NCI-H2171 treated with DMSO at 0.1 percent for 48 hours (cell line): ENCODE measurements around the gene DCLRE1C.
"Not testable (repeated sequence)": the region's sequence is repeated elsewhere in the genome, so short reads cannot be mapped to it uniquely, and the experiment has no call there.

Experiments used
- DNase-seq: peaks from one replicate; lab custom pipeline; 2025; lab: John Stamatoyannopoulos, UW

DCLRE1C gene

DNA sequence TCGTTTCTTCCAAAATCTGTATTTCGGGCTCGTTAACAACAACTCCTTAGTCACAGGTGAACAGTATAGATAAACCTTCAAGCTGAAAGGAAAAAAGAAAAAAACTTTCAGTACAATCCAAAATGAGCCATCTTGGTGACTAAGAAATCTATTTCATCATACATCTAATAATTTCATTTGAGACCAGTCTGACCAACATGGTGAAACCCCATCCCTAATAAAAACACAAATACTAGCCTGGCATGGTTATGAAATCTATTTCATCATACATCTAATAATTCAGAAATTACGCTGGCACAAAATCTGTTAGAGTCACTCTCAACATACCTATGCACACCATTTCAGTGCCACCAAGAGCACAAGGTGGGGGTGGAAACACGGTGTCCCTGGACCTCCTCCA, 8.8 kb downstream of the DCLRE1C start:
- DNase-seq, result no peak

DNA sequence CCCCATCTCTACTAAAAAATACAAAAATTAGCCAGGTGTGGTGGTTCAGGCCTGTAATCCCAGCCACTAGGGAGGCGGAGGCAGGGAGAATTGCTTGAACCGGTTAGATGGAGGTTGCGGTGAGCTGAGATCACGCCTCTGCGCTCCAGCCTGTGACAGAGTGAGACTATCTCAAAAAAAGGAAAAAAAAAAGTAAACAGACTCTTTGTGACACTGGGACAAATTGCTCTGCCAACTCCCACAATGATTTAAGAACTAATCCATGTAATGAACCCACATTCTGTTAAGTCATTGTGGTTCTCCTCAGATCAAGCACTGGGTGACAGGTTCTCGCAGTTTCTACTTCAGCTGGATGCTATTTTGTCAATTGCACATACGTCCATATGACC, 11.0 kb downstream of the DCLRE1C start:
- DNase-seq, result not testable (repeated sequence)

DNA sequence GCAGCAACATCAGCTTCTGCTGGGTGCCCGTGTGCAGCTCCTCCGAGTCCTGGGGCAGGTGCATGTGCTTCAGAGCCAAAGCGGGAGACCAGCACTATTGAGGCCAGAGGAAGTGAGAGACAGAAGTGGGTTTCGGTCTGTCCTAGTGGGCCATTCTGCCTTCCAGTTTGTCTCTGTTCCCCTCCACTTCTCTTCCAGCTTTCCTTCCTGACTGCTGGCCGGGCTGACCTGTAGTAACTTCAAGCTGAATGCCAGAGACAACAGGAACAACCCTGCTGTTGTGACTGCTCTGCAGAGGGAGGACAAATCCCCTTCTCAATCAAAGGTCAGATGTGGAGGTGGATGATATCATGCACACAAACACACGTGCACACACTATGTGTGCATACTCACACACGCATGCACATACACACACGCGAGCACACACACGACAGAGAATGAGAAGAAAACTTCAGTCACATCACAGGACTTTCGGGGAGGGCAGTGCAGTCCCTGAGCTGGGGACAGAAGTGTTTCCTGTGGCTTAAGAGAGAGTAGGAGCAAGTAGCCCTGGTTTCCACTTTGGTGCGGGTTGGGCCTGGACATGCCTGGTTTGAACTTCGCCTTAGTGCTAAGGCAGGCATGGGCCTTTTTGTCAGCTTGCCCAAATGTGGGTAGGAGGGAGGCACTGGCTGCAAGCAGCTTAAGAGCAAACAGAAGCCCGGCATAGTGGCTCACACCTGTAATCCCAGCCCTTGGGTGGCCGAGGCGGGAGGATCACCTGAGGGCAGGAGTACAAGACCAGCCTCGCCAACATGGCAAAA, 11.5 kb downstream of the DCLRE1C start:
- not testable (repeated sequence) for DNase-seq

DNA sequence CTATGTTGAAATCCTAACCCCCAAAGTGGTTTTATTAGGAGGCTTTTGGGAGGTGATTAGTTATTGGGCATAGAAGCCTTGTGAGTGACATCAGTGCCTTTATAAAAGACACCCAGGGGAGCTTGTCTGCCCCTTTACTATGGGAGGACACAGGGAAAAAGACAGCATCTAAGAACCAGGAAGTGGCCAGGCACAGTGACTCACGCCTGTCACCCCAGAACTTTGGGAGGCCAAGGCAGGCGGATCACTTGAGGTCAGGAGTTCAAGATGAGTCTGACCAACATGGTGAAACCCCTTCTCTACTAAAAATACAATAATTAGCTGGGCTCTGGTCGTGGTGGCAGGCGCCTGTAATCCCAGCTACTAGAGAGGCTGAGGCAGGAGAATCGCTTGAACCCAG, 14.9 kb downstream of the DCLRE1C start:
- not testable (repeated sequence) for DNase-seq

DNA sequence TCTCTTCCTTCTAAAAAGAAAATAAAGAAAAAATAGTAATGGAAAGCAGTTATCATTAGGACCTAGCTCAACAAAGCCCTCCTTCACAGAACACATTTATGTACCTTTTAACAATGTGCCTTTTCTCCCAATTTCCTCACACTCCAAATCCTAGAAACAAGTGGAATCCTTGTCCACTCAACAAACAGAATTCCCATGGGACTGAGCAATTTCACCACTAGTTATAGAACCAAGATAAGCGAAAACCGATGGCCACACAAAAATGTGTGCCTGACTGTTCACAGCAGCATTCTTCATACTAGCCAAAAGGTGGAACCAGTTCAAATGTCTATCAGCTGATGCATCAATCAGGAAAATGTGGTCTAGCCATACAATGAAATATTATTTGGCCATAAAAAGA, 17.3 kb downstream of the DCLRE1C start:
- DNase-seq, result no peak

DNA sequence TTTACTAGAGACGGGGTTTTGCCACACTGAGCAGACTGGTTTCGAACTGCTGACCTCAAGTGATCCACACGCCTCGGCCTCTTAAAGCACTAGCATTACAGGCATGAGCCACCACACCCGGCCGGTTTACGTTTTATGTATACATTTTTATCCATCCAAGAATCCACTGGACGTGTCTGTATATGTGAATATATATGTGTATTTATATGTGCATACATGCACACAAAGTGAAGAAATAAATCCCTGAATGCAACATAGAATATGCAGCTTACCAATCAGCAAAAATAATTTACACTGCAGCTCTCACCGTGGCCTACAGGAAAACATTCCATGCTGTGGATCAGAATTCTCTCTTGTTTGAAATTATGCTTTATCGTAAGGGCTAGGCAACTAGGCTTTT, 23.3 kb downstream of the DCLRE1C start:
- no peak for DNase-seq

DNA sequence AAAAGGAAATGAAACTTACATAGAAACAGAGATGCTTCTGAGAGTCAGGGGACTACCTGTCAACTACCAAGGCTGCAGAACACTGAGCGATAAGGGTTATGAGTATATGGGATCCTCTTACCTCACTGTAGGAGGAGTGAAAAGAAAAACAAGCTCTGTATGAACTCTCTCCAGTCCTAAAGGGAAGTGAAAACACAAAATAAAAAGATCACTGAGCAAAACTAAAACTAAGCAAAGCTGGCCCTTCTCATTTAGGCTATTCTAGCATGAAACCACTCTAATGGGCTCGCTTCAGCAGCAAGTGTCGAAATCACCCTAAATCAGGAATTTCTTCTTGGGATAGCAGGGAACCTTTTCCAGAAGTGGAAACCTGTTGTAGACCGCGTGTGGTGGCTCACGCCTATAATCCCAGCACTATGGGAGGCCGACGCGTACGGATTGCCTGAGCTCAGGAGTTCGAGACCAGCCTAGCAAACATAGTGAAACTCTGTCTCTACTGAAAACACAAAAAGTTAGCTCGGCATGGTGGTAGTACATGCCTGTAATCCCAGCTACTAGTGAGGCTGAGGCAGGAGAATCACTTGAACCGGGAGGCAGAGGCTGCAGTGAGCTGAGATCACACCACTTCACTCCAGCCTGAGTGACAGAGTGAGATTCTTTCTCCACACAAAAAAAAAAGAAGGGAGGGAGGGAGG, 27.0 kb downstream of the DCLRE1C start:
- DNase-seq, result no peak

DNA sequence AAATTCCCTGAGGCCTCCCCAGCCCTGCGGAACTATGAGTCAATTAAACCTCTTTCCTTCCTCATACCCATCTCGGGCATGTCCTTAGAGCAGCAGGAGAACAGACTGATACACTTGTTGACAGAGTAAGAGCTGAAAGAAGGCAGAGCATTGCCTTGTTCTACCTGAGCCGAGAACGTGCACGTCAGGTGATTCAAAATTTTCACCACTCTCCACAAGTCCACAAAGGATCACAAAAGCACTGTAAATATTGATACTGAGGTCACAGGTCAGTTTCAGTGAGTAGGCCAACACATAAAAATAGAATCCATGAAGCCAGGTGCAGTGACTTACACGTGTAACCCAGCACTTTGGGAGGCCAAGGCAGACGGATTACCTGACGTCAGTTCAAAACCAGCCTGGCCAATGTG, 27.8 kb downstream of the DCLRE1C start:
- no peak for DNase-seq

DNA sequence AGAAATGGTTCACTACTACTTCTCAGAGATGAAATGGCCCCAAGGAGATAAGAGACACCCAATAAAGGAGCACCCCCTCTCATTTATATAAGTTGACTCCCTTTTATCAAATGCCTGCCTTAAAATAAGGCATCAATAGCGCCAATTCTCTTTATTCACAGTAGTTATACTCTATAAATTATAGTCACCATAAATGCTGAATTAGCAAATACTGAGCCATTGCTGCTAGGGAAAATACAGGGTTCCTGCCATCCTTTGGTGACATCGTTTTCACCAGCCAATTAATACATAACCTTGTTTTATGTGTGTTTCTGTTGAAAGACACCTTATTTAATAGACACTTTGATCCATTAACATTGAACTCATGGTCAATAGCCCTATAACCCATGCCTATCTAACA, 28.6 kb downstream of the DCLRE1C start:
- no peak for DNase-seq

DNA sequence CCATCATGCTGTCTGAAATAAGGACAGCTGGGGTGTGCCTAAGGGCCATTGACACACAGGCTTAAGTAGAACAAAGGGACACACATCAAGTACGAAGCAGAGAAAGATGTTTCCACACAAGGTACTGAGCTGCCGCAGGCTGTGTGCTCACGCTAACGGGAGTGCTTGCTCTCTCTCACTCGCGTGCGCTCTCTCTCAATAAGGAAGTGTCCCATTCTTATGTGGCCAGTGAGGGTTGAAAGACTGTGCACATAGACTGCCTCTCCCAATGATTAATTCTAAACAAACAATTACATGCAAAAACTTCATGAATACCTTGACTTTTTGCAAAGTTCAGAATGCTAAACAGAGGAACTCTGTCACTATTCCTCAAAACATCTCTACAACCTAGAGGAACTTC, 29.9 kb downstream of the DCLRE1C start:
- DNase-seq, result no peak

DNA sequence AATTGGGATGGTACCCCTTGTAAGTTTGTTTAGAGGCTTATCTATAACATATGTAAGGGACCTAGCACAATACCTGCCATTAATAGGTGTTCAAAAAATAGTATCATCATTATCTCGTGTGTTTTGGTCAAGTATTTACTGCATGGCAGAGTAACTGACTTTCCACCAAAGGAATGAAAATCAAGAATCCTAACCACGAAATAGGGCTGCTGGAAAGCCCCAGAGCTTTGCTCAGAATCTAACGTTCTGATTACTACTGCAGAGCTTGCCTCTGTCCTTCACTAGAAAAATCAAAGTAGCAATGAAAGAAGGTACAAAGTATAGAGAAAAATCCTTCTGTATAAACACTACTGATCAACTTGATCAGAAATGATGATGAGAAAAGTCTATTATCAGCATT, 34.9 kb downstream of the DCLRE1C start:
- DNase-seq, result no peak

DNA sequence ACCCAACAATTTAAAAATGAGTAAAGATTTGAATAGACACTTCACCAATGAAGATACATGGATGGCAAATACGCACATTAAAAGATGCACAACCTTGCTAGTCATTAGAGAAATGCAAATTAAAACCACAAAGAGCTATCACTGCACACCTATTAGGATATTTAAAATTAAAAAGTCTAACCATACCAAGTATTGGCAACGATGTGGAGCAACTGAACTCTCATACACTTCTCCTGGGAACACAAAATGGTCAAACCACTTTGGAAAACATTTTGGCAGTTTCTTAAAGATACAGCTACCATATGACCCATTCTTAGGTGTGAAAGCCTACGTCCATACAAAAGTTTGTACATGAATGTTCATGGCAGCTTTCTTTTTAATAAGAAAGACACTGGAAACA, 36.1 kb downstream of the DCLRE1C start:
- no peak for DNase-seq

DNA sequence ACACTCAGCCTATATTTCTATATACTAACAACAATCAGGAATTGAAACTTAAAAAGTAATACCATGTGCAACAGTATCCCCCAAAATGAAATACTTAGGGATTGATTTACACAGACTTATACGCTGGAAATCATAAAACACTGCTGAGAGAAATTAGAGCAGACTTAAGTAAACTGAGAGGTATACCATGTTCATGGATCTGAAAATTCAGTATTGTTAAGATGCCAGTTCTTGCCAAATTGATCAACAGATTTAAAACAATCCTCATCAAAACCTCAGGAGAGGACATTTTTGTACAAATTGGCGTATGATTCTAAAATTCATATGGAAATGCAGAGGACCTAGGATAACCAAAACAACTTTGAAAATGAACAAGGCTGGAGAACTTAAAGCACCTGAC, 37.3 kb downstream of the DCLRE1C start:
- no peak for DNase-seq

DNA sequence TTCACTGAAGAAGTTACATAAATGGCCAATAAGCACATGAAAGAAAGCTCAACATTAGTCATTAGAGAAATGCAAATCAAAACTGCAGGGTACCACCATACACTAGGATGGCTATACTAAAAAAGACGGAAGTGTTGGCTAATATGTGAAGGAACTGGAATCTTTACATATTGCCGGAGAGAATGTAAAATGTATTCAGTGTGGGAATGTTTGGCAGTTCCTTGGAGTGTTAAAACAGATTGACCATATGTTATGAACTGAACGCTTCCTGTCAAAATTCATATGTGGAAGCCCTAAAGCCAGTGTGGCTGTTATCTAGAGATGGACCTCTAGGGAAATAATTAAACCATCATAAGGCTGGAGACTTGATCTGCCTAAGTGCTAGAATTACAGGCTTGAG, 42.1 kb downstream of the DCLRE1C start:
- no peak for DNase-seq

DNA sequence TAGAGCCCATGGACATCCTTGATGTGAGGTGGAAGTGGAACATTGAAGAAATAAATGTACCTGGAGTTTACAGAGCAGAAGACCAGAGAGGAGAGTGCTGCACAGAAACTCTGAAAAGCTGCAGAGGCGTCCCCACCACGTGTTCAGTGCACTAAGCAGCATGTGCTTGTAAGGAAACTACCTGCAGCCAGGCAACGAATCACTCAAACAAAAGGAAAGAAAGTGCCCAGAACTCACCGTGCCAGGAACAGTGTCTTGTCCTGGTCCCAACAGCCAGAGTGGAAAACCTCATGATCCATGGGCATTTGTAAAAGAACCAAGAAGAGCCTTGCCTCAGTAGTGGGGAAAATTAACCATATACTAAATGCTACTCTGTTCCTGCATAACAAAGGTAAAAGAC, 42.9 kb downstream of the DCLRE1C start:
- DNase-seq, result no peak

DNA sequence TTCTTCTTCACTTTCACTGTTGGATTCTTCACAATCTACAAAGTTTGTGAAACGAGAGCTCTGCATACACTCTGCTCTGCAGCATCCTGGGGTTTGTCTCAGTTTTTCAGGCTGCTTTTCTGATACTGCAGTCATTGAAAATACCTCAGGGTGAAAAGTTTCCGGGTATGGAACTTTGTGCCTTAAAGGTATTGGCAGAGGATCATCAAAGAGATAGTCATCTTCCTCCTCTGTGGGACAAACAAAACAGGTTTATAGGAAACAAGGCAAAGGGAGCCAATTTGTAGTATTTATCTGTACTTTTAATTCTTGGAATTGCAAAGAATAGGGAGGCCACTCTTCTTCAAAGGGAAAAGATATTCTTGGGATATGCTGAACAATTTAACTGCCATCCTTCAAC, 44.8 kb downstream of the DCLRE1C start:
- DNase-seq, result no peak

DNA sequence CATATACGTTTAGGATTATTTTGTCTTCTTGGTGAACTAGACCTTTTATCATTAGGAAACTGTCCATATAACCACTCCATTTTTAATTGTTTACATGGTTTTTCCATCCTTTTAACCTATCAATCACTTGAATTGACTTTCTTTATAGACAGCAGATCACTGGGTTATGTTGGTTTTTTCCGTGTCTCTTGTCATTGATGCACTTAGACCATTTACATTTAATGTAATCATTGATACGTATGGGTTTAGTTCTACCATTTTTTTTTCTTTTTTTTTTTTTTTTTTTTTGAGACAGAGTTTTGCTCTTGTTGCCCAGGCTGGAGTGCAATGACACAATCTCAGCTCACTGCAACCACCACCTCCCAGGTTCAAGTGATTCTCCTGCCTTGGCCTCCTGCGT, 46.3 kb downstream of the DCLRE1C start:
- DNase-seq, result not testable (repeated sequence)

DNA sequence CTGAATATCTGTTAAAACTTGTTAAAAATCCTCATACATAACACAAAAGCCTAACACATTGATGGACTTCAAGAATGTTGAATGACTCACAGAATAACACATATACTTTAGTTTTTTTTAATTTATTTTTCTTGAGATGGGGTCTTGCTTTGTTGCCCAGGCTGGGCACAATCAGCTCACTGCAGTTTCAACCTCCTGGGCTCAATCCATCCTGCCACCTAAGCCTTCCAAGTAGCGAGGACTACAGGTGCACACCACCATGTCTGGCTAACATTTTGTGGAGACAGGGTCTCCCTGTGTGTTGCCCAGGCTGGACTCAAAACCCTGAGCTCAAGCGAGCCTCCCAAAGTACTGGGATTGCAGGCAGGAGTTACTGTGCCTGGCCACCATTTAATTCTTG, 47.1 kb downstream of the DCLRE1C start:
- no peak for DNase-seq

DNA sequence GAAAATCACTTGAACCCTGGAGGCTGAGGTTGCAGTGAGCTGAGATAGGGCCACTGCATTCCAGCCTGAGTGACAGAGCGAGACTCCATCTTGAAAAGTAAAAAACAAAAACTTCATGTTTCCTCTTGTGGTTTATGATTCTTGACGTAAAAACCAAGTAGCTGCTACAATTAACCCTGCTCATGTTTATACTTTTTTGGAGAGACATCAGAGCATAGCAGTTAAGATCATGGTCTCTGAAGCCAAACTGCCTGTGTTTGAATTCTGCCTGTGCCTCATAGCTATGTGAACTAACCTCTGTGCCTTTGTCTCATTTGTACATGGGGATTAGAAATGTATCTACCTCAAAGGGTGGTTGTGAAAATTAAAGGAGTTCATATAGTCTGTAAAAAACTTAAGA, 48.0 kb downstream of the DCLRE1C start:
- no peak for DNase-seq

DNA sequence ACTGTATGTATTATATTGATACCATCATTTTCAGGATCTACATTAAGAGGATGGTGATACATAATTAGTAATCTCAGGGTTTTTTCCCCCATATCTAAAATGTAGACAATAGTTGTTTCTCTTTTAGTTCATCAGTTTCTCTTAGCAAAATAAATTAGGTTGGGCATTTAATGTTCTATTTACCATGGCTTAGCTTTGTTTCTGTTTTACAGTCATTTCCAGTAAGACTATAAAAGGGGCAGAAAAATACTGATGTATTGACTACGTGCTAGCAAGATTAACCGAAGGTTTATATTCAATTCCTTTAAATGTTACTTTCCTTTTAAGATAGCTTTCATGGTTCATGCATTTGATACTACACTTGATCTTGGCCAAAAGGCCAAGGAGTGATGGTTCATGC, 49.0 kb downstream of the DCLRE1C start:
- no peak for DNase-seq

DNA sequence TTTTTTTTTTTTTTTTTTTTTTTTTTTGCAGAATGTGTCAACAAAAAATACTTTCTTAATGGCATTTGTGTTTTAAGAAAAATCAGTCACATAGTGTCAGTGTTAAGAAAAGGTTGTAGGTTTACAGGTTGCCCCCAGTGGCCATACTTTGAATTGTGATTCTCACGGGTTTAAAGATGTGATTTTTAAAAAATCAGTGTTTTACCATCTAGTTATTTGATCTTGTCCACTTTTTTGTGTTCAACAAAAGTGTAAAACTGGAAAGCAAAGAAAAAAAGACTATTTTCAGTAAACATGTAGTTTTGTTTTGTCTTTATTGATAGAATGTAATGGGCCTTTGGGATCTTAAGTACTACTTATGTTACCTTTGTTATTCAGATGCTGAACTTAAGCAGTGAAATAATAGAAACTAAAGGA, 49.6 kb downstream of the DCLRE1C start:
- peak; percentile 4 for DNase-seq

DNA sequence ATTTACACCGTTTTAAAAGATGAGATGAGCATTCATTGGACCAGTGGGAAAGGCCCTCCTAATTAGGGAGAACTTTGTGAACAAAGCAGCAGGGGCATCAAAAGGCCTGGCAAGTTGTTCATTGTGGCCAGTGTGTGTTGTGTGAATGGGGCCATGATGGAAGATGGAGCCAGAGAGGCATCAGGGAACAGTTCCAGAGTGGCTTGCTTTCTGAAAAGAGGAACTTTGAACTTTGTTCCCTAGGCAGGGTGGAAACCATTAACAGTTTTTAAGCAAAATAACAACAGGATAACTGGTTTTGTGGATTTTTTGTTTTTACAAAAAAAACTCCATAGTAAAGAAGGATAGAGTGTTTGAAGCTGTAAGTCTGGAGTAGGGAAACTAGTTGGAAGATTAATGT, 62.7 kb downstream of the DCLRE1C start:
- no peak for DNase-seq

DNA sequence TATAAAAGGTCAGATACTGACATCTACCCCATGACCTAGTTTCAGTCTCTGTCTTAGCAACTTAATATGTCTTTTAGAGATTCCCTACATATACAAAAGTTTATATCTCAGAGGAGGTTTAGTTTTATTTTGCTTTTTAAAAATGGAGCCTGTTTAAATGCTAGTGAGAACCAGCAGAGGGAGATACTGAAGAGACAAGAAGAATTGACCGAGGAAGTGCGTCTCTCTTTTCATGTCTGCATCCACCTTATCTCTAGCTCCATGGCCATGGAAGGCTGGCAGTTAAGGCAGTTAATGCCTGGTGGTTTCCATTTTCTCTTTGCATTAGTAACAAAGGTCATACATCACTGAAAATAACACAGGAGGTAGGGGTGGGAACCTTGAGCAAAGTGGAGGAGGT, 64.6 kb downstream of the DCLRE1C start:
- no peak for DNase-seq

DNA sequence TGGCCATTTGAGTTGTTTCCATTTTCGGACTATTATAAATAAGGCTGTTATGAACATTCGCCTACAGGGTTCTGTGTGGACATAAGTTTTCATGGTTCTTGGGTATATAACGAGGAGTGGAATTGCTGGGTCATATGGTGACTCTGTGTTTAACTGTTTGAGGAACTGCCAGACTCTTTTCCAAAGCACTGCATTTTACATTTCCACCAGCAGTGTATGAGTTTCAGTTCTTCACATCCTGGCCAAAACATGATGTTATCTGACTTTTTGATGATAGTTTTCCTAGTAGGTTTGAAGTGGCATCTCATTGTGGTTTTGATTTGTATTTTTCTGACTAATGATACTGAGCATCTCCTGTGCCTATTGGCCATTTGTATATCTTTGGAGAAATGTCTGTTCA, 69.8 kb downstream of the DCLRE1C start:
- no peak for DNase-seq
